SH-SY5Y (cell line): ENCODE results near the gene EFCAB12.

ENCODE experiments used
- GATA2 ChIP-seq: IDR thresholded peaks from 2 replicates; pipeline ENCODE4 v1.6.1; 2011; ENCODE audit warnings: mild to moderate bottlenecking, low read depth, low read length
- GATA3 ChIP-seq: IDR thresholded peaks from 2 replicates; pipeline ENCODE4 v1.6.1; 2011; ENCODE audit warnings: low read depth, mild to moderate bottlenecking, low read length, moderate library complexity

- TF ChIP-seq GATA3 (no peak), GATA2 (no peak)
Measured at GRCh38 chr3:129435367-129435766, 6.9 kb upstream of the EFCAB12 start.
